CD4-positive, alpha-beta T cell treated with Interleukin-6 for 4 hours (primary cell): ENCODE measurements around the gene OLFML2A.
"Not testable (repeated sequence)": the region's sequence is repeated elsewhere in the genome, so short reads cannot be mapped to it uniquely, and the experiment has no call there.

Source experiments
- DNase-seq: peaks from one replicate; pipeline ENCODE4 v3.0.0-alpha.2; 2020; ENCODE audit warnings: mixed read lengths

The OLFML2A gene

DNA sequence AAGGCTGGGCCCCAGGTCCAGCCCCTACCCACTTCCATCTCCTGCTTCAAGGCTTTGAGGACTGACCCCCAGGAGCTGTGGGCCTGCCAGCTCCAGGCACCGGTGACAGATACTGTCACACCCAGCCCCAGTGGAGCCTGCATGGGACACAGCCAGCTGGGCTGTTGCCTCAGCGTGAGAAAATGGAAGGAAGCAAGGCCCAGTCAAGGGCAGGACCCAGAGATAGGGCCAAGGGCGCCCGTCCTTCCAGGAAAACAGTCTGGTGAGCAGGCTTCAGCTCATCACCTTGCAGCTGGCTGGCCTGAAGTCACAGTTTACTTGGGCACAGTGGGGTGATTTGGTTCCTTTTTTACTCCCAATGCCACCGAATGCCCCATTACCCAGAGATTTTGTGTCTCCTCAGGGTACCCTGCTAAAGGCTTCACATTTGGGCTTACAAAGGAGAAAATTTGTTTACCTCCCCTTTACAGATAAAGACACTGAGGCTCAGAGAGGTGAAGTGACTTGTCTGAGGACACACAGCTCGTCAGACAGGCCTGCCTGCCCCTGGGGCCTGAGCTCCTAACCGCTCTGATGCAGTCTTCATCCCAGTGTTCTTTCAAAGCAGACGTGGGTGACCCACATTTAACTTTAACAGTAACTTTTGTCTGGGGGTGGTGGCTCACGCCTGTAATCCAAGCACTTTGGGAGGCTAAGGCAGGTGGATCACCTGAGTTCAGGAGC, 54.9 kb downstream of the OLFML2A start:
- DNase-seq, result no peak

DNA sequence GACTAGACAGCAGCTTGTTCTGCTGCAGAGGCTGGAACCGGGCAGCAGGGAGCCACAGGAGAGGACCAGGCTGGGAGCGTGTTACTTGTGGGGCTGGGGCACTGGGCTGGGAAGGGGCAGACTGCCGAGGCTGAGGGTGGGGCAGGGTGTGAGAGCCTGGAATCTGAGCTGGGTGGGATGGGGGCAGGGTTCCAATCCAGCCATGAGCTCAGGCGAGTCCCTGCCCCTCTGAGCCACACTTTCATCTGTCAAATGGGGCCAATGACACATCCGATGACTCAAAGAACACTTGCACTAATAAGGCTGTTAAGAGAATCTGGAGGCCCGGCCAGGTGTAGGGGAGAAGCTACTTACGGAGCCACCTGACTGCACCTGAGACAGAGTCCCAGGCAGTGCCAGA, 57.7 kb downstream of the OLFML2A start:
- no peak for DNase-seq

DNA sequence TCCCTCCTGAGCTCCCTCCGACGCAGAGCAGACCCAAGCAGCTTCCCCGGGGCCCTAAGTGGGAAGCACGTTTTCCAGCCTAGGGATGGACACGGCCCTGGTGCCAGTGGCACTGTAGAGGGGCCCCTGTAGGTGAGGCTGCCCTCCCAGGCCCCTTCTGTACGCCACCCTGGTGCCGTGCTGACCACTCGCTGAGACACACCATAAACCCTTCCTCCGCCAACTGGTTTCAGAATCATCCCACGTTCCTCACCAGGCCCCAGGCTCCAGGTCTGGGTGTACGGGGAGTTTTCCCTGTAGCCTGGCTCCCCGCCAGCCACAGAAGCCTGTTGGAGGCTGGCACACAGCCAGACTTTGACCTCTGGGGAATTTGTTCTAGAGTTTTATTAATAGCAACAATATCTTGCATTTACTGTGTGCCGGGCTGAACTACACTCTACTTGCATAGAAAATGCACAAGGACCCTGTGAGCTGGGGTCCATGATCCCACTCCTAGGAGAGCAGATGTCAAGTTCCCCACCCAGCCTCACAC, 58.2 kb downstream of the OLFML2A start:
- no peak for DNase-seq

DNA sequence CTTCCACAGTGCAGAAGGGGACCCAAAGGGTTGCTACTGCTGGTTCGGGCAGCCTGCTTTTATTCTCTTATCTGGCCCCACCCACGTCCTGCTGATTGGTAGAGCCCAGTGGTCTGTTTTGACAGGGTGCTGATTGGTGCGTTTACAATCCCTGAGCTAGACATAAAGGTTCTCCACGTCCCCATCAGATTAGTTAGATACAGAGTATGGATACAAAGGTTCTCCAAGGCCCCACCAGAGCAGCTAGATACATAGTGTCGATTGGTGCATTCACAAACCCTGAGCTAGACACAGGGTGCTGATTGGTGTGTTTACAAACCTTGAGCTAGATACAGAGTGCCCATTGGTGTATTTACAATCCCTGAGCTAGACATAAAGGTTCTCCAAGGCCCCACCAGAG, 61.2 kb downstream of the OLFML2A start:
- not testable (repeated sequence) for DNase-seq

DNA sequence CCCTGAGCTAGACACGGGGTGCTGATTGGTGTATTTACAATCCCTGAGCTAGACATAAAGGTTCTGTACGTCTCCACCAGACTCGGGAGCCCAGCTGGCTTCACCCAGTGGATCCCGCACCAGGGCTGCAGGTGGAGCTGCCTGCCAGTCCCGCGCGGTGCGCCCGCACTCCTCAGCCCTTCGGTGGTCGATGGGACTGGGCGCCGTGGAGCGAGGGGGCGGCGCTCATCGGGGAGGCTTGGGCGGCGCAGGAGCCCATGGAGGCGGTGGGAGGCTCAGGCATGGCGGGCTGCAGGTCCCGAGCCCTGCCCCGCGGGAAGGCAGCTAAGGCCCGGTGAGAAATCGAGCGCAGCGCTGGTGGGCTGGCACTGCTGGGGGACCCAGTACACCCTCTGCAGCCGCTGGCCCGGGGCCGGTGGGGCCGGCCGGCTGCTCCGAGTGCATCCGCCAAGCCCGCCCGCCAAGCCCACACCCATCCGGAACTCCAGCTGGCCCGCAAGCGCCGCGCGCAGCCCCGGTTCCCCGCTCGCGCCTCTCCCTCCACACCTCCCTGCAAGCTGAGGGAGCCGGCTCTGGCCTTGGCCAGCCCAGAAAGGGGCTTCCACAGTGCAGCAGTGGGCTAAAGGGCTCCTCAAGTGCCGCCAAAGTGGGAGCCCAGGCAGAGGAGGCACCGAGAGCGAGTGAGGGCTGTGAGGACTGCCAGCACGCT, 61.8 kb downstream of the OLFML2A start:
- DNase-seq, result not testable (repeated sequence)

DNA sequence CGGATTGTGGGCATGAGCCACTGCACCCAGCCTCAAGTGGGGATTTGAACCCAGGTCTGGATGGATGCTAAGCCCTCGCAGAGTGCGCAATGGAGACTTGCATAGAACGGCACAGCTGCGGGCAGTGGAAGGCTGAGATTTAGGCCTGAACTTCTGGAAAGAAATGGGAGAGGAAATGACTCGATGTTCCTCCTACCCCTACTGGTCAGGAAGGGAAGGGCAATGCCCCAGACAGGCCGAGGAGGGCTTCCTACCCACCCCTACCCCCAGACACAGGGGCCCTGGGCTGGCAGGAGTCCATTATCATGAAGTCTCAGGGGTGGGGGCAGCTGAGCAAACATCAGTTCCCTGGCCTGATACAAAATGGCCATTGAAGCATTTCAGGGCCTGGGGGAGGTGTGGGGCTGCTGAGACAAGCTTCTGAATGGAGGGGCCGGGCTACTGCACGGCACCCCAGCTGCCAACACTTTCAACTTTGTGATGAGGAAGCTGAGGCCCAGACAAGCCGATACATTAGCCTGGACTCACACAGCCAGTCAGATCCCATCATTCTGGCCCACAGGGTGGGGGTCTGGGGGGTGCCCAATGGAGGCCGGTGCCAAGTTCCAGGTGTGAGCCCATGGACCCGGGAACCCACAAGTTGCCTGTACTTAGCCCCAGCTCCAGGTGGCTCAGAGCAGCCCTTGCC, 62.8 kb downstream of the OLFML2A start:
- no peak for DNase-seq

DNA sequence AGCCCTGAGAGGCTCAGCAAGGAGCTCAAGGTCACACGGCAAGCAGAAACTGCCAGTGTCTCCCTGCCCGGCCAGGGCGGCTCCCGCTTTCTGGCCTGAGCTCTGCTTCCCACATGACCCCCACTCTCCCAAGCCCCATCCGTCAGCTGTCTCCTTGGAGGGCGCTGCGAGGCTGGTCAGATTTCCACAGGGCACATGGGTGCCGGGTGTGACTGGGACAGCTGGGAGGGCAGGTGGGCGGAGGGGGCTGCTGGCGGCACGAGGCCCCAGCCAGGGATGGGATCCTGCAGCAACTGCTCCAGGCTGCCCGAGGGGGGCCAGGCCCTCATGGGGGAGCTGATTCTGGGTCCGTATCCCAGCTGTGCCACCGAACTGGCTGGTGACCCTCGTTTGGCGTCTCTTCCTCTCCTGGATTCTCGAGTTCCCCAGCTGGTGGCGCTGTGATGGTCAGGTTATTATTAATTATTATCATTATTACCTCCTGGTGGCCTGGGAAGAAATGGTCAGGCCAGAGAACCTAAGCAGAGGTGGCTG, 63.4 kb downstream of the OLFML2A start:
- DNase-seq, result no peak

DNA sequence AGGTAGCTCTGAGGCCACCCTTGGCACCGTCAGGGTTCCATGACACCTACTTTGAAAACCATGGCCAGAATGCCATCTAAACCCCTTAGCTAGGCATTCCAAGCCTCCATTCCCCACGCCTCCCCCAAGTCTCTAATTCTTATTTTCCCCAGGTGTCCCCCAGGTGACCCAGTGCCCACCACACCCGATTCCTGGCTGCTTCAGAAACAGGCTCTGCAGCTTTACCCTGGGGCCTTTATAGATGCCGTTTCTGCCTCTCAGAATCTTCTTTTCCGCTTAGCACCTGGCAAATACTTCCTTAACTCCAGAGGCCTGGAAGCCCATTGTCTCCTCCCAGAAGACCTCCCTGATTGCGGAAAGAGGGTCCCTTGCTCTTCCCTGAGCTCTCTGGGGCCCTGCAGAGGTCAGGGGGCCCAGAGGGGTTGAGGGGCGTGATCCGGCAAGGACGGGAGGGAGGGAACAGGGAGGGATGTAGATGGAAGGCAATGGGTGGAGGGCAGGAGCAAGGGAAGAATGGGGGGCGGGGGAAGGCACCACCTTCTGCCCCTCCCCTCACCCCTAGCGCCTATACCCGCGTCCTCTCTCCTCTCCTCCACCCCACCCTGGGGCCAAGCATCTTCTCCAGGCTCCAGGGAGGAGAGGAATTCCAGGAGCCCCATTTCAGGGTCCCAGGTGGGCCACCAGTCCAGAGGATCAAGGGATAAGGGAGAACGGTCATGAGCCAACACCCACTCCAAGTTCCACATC, 64.3 kb downstream of the OLFML2A start:
- no peak for DNase-seq

DNA sequence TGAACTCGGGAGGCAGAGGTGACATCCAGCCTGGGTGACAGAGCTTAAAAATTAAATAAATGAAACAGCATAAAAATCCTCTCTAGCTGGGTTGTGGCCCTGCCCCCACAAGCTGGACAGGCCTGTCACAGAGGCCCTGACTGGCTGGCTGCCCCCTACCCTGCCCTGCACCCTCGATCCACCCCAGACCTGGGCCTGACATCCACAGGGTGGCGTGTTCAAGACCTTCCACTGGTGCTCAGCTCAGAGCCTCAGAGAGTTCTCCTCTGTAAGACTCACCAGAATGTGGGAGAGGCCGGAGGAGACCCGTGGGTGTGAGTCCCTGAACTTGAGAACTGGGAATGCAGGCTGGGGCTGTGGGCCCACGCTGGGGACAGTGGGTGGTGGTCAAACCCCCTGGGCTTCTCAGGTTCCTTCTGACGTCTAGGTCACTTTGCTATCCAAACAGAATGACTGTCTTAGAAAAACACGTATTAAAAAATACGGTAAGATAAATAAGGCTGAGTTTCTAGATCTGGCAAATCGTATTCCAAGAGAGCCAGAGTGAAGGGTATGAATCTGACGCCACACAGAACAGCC, 66.6 kb downstream of the OLFML2A start:
- DNase-seq, result no peak

DNA sequence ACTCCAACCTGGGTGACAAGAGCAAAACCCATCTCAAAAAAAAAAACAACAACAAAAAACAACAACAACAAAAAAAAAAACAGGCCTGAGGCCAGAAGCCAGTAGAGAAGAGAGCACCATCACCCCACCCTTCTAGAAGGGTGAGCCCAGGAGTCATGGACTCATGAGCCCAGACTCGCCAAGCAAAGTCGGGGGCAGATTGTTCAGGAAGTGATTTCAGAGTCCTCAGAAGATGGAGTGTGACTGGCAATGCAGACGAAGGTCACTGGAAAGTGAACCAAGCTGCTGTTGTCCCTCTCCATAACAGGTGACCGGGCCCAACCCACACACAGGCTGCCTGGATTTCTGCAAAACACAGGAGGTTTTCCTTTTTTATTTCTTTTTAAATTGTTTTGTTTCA, 67.4 kb downstream of the OLFML2A start:
- no peak for DNase-seq

DNA sequence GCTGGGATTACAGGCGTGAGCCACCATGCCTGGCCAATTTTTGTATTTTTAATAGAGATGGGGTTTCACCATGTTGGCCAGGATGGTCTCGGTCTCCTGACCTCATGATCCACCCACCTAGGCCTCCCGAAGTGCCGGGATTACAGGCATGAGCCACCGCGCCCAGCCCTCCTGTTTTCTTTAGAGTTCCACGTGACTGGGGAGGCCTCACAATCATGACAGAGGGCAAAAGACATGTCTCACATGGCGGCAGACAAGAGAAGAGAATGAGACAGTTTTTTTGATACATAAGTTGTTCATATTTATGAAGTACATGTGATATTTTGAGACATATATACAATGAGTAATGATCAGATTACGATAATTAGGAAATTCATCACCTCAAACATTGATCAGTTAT, 69.5 kb downstream of the OLFML2A start:
- DNase-seq, result not testable (repeated sequence)

DNA sequence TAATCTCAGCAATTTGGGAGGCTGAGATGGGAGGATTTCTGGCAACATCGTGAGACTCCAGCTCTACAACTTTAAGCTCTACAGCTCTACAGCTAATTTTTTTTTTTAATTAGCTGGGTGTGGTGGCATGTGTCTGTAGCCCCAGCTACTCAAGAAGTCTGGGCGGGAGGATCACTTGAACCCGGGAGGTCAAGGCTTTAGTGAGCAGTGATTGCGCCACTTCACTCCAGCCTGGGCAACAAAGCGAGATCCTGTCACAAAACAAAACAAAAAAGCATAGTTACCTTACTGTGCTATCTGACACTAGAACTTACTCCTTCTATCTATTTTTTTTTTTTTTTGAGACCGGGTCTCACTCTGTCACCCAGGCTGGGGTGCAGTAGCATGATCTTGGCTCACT, 70.0 kb downstream of the OLFML2A start:
- DNase-seq, result no peak

DNA sequence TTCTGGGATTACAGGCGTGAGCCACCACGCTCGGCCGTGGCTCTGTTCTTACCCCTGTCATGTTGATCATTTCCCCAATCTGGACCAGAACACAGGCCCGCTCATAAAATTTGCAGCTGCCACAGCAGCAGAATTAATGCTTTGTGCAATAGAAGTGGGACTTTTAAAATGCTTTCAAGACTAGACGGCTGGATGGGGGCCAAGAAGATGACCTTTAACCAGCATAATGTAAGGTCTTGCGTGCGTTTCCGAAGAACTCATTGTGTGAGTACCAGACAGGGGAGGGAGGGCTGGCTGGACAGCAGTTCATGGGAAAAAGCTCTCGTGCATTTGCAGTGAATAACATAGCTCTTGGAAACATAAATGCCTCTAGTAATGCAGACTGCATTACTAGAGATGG, 72.9 kb downstream of the OLFML2A start:
- no peak for DNase-seq

DNA sequence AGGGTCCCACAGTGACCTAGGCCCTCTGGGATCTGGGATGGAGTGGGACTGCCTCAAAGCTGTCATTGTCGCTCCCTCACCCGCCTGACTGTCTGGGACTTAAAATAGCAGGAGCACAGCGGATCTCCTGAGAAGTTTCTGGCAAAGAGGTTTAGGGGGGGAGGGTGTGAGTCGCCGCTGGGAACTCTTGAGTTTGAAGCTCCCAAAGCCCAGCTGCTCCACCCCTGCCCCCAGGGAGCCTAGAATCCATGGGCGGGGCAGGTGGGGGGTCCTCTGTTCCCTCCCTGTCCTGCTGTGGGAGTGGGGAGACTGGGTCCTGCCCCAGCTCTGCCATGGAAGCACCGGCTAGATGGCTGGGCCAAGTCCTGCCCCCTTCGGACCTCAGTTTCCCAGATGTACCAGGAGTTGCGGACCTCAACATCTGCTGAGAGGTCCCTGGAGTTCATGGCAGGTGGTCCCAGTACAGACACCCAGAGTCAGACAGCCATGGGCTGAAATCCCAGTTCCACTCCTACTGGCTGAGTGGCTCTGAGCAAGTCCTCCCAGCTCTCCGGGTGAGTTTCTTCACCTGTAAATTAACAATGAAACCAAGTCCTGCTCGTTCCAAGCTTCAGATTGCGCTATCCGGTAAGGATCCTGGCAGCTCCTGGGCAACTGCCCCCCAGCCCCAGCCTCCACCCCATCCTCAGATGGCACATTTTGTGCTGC, 75.3 kb downstream of the OLFML2A start:
- no peak for DNase-seq

DNA sequence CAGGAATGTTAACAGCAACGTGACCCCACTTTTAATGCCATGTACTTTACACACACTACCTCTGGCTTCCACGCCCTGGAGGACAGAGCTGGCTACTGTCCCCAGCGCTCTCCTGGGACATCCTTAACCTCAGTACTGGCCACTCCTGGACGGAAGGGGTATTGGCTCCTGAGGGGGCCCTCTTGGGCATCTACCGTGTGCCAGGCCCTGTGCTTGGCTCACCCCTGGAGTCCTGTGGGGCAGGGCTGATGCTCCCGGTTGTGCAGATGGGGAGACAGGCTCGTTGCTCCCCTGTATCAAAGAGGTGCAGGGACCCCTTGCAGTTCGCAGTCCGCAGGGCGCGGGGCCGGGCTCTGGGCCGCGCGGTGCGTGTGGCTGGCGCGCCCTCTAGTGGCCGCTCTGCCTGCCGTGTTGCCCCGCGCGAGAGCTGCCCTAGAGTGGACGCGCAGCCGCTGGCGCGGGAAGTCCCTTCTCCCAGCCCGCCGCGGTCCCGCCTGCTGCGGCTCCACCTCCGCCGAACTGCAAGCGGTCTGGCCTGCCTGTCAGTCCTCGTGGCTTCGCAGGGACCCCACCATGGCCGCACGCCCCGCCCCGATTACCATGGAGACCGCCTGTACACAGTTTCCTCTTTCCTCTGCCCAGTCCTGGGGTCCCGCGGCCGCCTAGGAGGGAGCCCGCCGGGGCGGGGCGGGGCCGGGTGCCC, 76.0 kb downstream of the OLFML2A start, which contains the start of gene WDR38:
TSS of gene WDR38 (plus strand) at position 632 of the 703 bp plus-strand sequence. CDS start 72 bp downstream, outside the sequence.
- peak; percentile 77 for DNase-seq

DNA sequence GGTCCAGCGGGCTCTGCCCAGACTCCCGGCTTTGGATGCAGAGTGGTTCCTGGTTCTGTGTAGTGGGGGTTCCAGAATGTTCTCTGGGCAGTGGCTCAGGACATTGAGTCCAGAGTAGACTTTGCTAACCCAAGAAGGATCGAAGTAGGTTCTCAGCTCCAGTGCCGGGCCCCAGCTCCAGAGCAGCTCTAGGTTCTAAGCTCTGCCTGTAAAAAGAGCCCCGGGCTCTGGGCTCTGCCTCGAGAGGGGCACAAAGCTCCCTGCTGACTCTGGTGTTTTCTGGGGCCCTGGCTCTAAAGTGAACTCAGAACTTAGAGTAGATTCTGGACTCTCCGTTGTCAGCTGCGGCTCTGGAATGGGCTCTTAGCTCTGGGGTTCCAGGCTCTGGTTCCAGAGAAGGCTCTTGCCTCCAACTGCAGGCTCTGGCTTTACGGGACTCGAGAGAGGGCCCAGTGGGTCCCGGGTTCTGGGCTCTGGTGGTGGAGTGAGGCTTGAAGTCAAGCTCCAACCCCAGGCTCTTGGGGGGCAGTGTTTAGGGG, 76.7 kb downstream of the OLFML2A start:
- no peak for DNase-seq

DNA sequence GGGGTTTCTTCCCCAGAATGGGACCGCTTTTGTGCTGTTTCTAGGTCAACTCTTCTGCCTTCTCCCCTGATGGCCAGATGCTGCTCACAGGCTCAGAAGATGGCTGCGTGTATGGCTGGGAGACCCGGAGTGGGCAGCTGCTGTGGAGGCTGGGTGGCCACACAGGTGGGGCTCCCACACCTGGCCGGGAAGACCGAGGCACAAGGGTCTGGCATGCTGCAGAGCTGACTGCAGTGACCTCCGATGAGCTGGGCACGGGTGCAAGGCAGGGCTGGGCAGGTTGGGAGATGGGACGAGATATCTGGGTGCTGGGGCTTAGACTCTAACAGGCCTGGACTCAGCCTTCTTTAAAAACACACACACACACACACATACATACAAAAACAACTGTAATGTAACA, 77.2 kb downstream of the OLFML2A start:
- DNase-seq, result no peak

DNA sequence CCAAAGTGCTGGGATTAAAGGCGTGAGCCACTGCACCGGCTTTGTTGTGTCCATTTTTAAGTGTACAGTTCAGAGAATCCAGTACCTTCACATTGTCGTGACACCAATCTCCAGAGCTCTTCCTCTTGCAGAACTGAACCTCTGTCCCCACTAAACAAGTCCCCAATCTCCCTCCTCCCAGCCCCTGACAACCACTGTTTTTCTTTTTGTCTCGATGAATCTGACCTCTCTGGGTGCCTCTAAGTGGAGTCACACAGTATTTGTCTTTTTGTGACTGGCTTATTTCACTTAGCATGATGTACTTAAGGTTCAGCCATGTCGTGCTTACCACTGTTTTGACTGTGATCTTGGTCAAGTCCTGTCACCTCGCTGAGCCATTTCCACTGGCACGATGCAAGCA, 77.9 kb downstream of the OLFML2A start:
- no peak for DNase-seq

DNA sequence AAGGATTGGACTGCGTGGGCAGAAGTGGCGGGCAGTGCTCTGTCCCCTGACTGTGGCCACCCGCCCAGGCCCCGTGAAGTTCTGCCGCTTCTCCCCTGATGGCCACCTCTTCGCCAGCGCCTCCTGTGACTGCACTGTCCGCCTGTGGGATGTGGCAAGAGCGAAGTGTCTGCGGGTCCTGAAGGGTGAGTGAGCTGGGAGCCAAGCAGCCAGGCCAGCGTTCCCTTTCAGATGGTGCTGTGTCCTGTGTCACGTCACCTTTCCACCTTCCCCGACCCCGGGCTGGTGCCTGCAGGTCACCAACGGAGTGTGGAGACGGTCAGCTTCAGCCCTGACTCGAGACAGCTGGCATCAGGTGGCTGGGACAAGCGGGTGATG, 78.6 kb downstream of the OLFML2A start:
- no peak for DNase-seq

DNA sequence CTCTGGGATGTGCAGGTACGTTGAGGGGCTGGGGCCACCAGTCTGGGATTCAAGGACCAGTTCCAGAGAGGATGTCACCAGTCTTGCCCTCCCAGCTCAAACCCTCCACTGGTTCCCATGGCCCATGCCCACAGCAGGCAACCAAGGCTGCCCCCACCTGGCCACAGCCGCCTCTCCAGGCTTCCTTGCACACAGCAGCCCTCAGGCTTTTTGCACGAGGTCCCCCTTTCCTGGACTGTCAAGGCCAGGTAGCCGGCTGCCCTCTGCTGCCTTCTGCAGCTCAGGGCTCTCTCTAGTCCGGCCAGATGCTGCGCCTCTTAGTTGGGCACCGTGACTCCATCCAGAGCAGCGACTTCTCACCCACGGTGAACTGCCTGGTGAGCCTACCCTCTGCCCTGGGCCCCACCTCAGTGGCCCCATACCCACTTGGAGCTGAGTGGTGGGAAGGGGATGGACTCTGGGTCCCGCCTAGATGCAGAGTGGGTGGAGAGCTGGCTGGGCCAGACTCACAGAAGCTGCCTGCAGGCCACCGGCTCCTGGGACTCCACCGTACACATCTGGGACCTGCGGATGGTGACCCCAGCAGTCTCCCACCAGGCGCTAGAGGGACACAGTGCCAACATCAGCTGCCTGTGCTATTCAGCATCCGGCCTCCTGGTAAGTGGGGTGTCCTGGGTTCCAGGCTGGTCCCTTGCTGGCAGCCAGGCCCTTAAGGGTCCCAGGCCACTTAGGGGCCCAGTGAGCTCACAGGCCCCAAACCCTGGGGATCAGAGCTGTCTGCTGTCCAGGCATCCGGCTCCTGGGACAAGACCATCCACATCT, 79.2 kb downstream of the OLFML2A start:
- DNase-seq, result peak; percentile 34
